Stimulated activated CD8-positive, alpha-beta memory T cell treated with anti-CD3 and anti-CD28 coated beads, Interleukin-4, amount 100 ng/mL, for 48 hours (primary cell): ENCODE results near the gene CLSTN2.
"Not testable (repeated sequence)": the region's sequence is repeated elsewhere in the genome, so short reads cannot be mapped to it uniquely, and the experiment has no call there.

ENCODE experiments used
- DNase-seq: peaks from one replicate; pipeline ENCODE4 v3.0.0-alpha.2; 2020

CLSTN2 gene

DNA sequence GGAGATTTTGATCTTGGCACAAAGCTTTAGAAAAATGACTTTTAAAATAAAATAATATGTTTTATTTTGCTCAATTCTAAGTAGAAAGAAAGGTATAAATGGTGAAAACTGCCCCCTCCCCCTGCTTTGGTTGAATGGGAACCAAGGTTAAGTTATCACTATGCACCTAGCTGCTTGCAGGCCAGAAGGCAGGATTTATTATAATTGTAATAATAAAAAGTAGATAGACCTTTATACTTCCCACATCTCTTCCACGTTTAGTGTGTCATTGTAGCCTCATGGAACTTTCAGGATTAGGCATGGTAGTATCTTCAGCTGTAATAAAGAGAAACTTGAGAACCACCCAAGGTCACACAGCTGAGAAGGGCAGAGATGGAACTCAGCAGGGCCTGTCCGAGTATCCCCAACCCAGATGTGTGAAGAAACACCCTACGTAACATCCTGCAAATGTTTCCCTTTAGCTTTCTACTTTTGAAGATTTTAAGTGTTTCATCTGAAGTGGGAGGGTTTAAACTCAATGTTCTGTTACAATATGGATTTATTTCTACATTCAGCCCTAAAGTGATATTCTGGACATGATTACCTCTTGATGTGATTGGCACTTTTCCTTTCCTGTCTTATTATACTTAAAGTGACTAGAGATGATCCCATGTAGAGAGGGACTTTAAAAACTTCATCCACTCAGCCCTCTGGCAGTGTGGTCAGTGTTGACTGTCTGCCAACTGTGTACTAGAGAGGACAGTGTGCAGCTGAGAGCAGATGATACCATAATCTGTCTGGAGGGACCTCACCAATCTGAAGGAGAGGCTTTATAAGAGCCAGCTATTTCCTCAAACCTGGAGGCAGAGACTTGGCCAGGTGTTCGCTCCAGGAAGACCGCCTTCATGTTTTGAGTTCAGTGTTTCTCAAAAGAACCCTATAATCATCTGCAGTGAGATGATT lies 460.4 kb downstream of the CLSTN2 start:
- no peak for DNase-seq

DNA sequence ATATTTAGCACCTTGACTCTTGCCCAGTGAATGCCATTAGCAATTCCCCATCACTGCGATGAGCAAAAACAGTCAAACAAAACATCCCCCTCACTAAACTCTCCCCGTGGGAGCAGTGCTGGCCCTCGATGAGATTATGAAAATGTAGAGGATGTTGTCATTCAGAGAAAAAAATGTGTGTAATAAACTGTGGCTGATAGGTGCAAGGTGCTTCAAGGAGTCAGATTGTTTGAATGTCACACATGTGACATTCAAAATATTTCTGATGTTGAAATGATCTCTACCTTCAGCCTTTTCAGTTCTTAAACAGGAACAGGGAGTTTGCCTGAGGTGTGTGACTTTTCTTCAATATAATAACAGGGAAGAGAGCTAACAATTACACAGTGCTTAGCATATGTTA lies 461.1 kb downstream of the CLSTN2 start:
- DNase-seq: no peak

DNA sequence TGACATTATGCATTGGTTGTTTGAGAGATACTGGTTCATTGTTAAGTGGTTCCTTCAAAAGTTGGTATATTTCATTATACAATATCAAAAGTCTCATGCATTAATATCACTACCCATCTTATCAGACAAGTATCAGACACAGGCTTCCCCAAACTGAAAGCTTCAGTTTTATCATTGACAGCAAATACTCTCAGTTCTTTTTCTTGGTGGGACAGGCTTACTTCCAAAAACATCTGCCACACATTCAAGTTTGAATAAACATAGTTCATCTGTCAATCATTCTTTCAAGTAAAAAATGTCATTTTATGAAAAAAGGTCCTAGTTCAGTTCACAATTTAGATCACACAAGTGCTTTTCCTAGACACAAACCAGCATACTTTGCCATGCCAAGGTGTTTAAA lies 462.9 kb downstream of the CLSTN2 start:
- DNase-seq: no peak

DNA sequence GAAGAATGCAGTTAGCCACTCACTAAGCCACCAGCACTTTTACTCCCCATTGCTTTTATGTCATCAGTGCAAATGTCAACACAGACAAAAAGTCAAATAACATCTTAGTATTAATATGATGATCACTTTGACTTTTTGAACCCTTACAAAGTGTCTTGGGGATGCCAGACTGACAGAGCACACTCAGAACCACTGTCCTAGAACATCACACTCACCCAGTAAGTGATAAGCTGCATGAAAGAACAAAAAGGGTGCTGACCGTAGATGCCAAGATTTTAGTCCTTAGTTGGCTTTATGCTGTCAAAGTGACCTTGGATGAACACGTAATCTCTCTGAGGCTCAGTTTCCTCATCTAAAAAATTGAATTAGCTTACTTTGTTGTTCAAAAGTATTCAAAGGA lies 463.4 kb downstream of the CLSTN2 start:
- no peak for DNase-seq

DNA sequence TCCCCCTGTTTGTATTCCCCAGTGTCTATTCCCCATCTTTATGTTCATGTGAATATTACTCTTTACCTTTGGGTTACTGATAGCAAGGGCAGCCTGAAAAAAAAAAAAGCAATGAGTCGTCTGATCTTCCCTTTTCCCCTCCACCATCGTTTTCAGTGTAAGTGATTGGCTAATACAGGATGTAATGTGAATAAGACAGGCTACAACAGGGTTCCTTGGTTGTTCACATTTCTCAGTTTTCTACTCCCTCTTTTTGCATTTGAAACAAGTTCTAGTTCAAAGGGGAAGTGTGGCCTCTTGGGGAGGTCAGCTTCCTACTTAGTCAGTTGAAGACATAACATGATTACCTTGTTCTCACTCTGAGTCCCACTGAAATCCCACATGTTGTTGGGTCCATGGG lies 464.9 kb downstream of the CLSTN2 start:
- no peak for DNase-seq

DNA sequence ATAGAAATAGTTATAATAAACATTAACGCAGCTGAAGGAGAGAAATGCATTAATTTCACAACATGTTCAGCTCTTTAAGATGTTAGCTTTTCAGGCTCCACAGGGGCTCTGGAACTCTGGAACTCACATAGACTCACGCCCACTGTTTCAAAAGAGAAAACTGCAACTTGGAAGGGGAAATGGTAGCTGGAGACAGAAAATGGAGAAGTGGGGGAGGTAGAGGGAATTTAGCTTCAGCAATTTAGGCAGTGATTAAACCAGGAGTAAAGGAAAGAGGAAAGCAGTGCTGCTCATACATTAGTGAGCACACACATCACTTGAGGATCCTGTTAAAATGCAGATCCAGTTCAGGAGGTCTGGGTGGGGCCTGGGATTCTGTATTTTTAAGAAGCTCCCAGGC lies 468.1 kb downstream of the CLSTN2 start:
- no peak for DNase-seq

DNA sequence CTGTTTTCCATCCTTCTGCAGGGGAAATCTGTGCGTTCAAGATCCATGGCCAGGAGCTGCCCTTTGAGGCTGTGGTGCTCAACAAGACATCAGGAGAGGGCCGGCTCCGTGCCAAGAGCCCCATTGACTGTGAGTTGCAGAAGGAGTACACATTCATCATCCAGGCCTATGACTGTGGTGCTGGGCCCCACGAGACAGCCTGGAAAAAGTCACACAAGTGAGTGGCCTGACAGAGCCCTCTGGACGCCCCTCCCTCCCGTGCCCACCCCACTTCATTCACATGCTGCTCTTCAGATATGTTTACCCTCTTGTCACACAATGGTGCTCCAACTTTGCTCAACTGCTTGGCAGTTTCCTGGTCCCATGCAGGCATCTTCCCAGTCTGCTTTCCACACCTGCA lies 468.6 kb downstream of the CLSTN2 start:
- no peak for DNase-seq

DNA sequence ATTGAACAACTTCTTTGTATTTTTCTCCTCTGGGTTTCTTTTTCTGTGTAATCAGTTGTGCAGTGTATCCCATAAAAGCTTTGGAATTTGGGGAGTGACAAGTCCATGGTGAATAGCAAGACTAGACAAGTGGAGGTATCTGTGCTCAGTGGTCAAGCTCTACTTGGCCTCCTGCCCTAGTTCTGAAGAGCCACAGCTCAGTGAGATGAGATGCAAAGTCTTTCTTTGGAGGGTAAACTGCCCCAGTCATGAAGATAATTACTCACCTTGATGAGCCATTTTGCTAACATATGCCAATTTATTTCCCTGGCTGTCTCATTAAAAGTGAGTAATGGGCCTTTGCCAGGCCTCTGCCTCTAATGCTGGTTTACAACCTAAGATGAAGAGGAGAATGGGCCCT lies 471.7 kb downstream of the CLSTN2 start:
- no peak for DNase-seq

DNA sequence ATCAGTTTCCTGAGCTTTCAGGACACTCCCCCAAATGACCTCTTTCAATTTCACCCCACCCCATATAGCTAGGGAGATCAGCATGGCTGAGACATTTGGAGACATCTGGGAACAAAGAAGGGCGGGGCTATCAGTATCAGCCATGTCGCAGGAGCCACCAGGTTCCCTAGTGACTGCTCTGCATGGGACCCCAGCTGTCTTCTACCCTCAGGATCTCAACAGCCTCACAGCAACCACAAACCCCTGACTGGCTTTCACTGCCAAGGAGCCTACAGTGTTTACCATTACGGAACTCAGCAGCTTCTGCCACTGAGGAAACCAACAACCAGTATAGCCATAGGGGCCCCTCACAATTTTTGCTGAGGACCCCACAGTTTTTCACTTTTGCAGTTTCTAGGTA lies 473.3 kb downstream of the CLSTN2 start:
- no peak for DNase-seq

DNA sequence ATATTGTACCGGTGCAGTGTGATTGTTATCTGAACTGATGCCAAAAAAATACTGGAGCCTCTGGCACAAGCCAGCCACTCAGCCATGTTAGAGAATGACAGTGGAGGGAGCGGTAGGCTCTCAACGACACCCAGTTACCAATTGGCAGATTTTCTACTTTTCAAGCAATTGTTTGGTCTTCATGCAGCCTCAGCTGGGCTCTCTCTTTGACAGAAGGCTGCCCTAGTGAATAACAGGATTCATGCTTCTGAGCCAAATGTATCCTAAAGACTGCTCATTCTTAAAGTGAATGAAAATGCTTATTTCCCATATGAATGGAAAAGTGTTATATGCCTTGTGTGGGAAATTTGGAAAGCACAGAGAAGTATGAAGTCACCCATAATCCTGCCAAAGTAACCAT lies 481.7 kb downstream of the CLSTN2 start:
- DNase-seq: no peak

DNA sequence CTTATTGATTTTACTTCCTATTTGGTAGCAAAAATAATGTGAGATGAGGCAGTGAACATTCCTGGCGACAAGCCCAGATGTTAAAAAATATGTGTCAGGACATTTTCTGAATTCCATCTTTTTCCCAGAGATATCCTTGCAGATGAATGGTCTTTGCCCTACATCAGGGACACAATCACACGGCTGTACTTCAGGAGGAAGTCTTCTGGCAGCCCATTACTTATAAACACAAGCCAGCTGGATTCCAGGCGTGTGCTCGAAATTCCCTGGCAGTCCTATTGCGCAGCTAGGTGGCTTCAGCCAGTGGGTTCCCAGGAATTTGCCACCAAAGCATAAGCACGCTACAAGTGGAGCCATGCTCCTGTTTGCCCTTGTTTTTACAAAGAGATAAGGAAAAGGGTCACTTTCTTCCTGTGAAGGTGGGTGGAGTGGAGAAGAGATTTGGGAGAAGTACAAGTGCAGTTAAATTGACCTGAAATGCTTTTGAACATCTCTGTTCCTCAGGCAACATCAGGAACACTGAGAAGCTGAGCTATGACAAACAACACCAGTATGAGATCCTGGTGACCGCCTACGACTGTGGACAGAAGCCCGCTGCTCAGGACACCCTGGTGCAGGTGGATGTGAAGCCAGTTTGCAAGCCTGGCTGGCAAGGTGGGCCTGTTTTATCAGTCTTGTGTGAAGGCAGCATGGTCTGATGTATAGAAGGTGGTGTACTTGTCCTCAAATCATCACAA lies 485.8 kb downstream of the CLSTN2 start:
- no peak for DNase-seq

DNA sequence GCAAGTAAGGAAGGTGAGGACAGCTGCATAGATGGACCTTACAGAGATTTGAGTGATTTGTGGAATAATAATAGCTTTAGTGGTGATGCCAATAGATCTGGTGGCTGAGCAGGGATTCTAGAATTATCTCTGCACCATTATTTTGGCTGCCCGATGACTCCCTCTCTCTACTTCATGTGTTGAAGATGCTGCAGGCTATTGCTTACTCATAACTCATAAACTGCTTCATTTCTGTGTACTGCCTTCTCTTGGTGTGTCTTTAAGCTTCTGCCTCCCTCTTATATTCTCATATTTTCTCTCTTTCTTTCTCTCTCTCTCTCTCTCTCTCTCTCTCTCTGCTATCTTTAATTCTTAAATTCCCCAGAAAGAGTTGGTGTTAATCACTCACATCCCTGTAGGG lies 486.9 kb downstream of the CLSTN2 start:
- DNase-seq: no peak

DNA sequence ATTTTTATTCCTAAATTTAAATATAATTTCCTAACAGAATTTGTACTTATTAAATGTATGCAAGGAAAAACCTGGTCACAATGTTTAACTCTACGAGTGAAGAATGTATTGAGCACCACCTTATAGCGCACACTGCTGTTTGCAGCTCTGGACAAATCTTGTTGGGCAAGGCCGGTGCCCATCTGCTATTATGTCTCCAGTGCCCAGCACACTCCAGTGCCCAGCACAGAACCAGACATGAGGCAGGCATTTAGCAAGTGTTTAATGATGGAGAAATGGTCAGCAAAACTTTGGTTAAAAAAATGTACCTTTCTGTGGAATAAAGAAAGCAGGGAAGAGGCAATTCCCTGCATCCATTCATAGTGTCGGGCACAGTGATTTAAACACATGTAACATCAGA lies 488.2 kb downstream of the CLSTN2 start:
- DNase-seq: no peak

DNA sequence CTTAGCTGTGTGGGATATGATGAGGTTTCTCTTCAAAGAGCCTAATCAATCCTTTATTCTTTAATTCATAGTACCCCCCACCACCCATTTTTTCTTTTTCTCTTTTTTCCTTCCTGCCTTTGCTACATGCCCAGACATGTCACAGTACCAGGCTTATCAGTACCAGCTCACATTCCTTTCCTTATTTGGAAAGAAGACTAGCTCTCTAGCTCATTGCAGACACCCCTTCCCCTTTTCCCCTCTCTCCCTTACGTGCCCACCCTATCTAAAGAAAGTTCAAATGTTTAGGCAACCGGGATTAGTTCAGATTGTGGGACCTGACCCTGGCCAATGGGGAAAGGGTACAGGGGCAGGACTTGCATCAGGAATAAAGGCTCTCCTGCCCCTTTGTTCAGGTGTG lies 488.6 kb downstream of the CLSTN2 start:
- not testable (repeated sequence) for DNase-seq

DNA sequence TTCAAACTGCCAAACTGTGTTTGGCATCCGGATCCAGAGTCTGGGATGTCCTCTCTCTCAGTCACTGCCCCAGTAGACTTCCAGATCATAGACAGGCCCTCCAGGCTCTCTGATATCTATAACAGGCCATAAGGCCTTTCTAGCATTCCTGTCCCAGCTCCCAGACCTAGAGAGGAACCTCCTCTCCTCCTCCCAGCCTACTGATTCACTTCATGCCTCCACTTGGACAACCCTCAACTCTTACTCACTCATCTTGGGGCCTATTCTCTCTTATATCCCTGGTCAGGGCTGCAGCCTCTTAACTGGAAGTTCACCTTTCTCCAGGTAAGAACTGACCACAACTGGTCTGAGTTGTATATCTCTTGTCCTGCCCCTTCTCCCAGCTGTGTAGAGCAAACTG lies 489.2 kb downstream of the CLSTN2 start:
- DNase-seq: no peak

DNA sequence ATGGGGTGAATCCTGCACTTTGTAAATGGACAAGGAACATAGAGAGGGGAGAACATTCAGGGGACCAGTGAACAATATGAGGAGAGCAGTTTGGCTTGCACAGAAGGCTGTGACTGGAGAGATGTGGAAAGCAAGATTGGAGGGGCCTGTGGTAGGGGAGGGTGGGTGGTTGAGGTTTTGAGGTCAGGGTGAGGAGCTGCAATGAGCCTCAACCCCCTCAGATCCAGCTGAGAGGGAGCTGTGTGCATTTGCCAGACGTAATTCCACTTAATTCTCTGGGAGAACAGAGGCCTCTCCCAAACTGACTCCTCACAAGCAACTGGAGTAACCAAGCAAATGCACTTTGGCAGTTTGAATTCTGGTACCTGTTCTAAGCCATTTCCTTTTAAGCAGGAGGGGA lies 489.7 kb downstream of the CLSTN2 start:
- DNase-seq: no peak

DNA sequence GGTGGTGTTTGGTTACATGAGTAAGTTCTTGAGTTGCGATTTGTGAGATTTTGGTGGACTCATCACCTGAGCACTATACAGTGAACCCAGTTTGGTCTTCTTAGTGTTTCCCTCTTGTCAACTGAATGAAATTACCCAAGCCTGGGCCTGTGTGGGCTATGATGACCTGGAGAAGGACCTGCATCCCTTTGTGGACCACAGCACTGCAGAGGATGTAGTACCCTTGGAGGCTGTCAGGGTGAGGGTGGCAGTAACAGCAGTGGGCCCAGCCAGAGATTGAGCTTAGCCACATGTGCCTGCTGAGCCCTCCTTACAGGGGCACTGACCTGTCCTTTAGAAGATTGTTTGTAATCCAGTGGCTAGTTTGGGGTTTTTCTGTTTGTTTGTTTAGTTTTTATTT lies 492.8 kb downstream of the CLSTN2 start:
- no peak for DNase-seq

DNA sequence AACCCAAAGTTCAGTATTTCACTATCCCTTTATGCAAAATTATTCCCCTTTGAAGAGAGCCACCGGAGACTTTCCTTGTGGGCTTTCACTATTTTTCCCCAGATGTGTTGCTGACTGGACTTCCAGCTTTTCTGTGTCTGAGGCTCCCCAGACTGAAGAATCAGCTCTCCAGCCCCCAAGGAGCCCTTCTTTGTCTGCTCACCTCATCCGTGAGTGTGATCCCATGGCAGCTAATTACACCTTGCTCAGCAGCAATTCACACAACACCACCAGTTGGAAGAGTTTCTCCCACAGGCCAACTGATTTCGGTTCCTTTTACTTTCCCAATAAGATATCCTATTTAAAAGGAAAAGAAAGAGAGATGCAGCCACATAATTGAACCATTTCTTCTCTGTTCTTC lies 493.4 kb downstream of the CLSTN2 start:
- no peak for DNase-seq

DNA sequence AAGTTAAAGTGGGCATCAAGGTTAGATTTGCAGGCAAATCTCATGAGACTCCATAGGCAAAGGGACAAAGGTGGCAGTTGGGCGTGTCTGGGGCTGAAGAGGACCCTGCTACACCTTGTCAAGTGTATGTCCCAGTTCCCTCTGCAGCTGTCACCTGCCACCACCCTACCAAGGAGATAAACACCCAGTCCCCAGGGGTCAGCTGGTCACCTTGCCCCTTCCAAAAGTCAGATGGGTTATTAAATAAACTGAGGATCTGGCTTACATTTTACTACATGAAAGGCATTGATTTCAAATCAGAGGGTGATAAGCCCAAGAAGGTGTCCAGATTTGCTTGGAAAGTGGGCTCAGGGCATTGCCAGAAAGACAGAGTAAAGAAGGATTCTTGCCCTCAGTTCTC lies 494.8 kb downstream of the CLSTN2 start:
- no peak for DNase-seq

DNA sequence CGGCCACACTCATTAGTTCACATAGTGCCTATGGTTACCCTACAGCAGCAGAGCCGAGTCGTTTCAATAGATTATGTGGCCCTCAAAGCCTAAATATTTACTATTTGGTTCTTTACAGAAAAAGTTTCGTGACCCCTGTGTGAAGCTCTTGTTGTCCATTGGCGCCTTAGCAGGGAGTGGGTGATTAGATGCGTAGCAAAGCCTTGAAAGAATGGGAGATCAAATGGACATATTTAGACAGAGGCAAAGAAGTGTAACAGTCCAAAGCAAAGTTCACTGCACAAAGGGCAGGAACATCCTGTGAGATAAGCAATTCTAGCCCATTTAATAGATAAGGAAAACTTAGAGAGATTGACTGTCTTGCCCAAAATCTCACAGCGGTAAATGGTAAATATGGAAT lies 495.5 kb downstream of the CLSTN2 start:
- DNase-seq: no peak

DNA sequence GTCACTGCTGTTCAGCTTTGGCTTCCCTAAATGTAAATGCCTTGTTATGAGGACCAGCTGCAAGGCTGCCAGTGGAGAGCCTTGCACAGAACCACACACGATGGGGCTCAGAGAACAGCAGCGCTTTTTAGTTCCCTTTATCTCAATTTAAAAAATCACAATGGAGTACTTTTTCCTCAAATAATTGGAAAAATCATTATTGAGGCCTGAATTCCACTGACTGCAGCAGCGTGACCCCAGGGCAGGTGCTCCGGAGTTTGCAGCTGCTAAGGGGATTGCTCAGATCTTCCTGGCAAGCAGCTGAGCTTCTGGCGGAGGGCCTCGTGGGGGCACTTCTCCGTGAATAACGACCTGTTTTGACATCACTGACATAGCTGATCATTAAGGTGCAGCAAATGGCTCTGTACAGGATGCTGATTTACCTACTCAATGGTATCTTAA lies 497.3 kb downstream of the CLSTN2 start:
- no peak for DNase-seq

DNA sequence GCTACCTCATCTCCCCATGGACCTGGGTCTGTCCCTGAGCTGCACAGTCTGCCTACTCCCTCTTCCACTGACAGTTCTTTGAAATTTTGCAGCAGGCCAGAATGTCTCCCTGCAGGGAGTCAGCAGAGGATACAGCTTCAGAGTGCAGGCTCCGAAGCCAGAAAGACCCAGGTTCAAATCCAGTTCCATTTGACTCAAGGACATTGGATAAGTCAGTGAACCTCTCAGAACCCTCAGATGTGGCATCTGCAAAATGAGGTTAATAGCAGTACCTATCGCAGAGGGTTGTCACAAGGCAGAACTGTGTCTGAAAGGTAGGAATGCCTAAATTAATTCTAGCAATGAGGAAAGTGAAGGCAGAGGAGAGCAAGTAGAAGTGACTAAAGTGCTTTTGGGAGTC lies 498.4 kb downstream of the CLSTN2 start:
- no peak for DNase-seq

DNA sequence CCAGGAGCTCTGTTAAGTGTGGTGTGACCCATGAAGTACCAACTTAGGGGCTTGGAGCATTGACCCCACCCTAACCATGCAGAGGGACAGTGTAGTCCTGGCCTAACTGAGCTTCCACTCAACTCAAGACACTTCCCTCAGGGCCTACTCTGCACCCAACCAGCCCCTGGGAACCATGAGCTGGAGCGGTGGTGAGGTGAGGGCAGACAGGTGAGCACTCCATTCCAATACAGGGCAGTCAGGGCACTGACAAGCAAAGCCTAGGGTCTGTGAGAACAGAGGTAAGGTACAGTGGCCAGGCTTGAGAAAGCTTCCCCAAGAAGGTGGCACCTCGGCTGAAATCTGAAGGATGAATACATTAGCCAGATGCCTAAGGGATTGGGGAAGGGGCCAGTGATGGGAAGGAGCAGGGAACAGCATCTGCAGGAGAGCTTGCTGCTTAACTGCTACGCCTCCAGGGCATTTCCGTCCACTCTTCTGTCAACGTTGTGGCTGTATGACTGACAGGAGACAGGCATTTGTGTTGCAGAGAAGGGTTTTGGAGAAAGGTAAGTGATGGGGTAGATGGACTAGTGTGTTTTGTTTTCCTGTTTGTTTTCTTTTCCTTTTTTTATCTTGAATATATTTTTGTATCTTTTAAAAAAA lies 499.4 kb downstream of the CLSTN2 start:
- DNase-seq: no peak

DNA sequence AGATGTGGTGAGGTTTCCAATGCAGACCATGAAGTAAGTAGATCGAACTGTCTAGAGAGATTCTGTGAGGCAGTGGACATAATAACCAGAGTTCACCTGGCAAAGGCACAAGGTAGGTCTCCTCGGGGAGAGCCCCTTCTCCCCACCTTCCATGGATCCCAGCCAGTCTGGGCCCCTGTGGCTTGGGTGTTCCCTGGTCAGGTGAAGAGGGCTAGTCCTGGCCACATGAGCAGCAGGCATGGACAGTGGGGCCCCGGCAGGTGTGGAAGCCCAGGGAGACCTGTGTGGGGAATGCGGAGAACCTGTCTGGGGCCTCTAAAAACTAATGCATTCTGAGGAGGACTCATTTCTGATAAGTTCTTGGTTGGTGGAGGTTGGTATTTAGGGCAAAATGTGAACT lies 501.4 kb downstream of the CLSTN2 start:
- no peak for DNase-seq
